HK-2 (cell line): ENCODE data around the gene MCTP1.

Experiments used
- DNase-seq: peaks from one replicate; pipeline ENCODE4 v3.0.0-alpha.2; 2018; ENCODE audit not compliant: unreplicated experiment

MCTP1 gene

GRCh38 chr5:94811331-94811730 is 473.6 kb downstream of the MCTP1 start:
- no peak for DNase-seq

GRCh38 chr5:94810877-94811276 is 474.0 kb downstream of the MCTP1 start:
- no peak for DNase-seq

DNA sequence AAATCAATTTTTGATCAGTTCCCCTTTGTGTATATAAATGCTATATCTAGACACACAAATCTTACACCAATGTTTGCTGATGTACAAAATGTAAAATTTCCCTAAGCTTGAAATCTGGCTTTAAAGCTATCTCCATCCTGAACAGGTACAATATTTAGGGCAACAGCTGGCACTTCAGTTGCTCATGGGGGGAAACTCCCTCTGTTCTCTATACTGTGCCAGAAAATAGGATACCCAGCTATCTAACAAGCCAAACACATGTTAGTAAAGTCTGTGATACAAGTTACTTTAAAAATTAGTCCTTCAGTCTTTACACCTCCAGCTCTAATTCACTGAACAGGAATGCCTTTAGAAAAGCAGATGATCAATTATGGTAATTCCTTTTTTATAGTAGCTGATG is 474.6 kb downstream of the MCTP1 start:
- DNase-seq: no peak

GRCh38 chr5:94808497-94808896 is 476.4 kb downstream of the MCTP1 start:
- DNase-seq: no peak

DNA sequence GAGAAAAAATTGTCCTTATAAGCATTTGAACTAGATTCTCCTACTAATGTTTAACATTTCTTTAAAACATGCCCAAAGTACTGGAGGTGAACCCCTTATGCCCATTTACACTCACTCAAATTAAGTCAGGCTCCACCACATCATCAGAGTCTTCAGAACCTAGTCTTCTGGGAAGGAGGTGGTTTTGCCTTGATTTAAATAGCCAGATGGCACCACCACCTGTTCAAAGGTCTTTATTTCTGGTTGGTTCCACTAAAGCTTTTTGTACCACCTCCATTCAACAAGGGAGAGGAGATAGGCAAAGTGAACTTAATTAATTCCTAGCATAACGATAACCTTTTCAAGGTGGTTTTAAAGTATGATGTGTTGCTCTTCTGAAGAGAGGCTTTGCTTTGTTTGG is 476.9 kb downstream of the MCTP1 start:
- DNase-seq: no peak

GRCh38 chr5:94802450-94802849 is 482.4 kb downstream of the MCTP1 start:
- DNase-seq: no peak

- no peak for DNase-seq
Measured at GRCh38 chr5:94796586-94796985, 488.3 kb downstream of the MCTP1 start.

DNA sequence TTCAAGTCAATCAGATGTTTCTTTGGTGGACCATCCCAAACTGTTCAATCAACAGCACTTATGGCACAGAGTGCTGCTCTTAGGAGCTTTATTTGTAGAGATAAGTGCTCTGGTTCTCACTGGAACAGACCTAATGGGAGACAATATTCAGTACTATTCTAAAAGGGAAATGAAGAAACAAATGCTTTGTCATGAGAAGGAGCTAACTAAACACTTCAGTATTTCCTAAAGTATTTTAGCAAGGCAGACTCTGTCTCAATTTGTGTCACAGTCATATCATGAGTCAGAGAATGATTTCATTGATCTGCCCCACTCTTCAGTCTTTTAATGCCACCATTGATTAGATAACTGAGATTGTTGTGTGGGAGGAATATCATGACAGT is 491.1 kb downstream of the MCTP1 start:
- DNase-seq: no peak

- DNase-seq: no peak
Measured at GRCh38 chr5:94793113-94793815, 491.6 kb downstream of the MCTP1 start.

- DNase-seq: no peak
Measured at GRCh38 chr5:94791829-94792228, 493.1 kb downstream of the MCTP1 start.

- DNase-seq: no peak
Measured at GRCh38 chr5:94788527-94788926, 496.4 kb downstream of the MCTP1 start.

- DNase-seq: no peak
Measured at GRCh38 chr5:94784536-94785505, 500.1 kb downstream of the MCTP1 start.

GRCh38 chr5:94782383-94782782 is 502.5 kb downstream of the MCTP1 start:
- DNase-seq: no peak

- no peak for DNase-seq
Measured at GRCh38 chr5:94779684-94780083, 505.2 kb downstream of the MCTP1 start.

- DNase-seq: no peak
Measured at GRCh38 chr5:94778732-94779131, 506.2 kb downstream of the MCTP1 start.

DNA sequence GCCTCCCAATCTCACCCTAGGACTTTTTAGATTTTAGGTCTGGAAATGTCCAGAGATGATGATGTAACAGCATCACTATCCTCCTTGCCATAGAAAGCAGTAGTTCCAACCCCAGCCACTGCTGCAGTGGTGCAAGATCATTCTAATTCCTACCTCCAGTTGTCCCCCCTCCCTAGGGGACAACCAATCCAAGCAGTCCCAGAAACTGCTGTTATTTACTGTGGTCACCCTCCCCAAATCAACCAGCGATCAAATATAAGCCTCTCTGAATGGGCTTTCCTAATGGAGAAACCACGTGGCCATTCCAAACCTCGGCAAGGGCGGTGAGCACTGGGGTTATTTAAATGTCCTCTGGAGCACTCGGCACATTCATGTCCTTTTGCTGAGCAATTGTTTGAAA is 506.6 kb downstream of the MCTP1 start:
- no peak for DNase-seq

DNA sequence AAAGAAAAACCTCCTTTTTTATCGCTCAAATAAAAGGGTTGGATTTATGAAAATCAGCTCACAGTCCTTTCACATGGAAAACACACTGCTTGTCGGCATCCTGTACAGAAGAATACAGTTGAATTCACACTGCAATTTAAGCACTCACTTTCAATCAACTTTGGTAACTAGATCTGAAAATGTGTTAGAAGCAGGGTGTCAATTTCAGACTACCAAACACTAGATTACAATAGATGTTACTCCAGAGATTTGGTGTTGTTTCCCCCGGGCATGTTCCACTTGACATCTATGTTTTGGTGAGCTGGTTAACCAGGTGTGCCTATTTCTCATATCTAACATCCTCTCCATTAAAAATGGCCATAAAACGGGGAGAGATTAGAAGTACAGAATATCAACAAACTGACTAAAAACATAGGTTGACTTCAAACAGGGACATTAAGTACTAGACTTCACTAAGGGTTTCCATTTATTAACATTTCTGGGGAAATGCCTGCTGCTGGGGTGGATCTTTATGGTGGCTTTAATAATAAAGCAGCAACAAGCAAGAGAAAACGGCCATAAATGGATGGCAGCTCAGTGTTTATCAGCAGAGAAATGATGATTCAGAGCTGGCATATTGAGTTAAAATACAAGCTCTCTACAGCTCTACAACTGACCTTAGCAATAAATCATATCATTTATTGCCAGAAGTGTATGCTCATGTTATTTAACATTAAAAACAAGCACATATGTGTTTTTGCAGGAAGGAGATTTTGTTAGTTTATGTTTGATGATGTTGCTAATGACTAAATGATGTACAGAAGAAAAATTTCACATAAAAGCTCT is 507.6 kb downstream of the MCTP1 start:
- DNase-seq: no peak

DNA sequence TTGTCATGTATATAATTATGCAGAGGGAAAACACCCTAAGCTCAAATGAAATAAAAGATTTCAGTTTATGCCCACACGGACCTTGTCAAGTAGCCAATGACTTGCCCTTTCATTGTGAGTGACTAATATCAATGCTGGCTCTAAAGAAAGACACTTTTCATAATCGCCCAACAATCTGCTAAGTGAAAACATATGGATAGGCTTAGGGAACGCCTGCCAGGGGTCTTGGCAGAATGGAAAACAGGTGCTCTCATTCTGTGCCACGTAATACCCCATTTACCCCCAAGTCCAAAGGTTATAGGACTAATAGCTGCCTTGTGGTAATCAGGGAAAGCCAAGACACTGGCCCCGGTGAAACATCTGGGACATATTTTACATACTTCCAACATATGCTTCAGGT is 508.7 kb downstream of the MCTP1 start:
- DNase-seq: no peak

DNA sequence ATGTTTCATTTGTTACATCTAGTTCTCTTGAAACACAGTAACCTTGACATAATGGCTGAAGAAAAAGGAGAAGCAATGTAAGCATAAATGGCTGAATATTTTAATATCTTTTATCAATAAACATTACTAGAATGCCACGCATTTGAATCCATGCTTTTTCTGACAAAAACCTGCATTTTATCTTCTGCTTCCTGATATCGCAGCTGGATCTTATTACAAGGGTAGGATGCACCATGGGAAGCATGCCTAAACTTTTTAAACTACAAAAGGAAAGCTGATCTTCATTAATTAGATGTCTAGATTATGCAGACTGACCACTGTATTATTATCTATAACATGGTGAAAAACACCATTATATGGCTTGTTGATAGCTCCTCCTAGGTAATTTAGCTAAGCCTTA is 509.8 kb downstream of the MCTP1 start:
- DNase-seq: no peak

DNA sequence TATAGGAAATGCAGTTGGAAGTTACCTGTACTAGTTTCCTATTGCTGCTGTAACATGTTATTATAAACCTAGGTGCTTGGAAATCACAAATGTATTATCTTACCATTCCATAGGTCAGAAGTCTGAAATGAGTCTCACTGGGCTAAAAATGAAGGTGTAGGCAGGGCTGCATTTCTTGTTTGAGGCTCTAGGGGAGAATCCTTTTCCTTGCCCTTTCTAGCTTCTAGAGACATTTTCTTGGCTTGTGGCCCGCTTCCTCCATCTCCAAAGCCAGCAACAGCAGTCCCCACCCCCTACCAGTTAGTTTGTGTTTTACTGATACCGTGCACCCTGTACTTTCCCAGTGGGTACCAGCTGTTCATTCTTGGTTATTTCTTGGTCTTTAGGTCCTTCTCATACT is 513.2 kb downstream of the MCTP1 start:
- DNase-seq: no peak

GRCh38 chr5:94769996-94770395 is 514.9 kb downstream of the MCTP1 start:
- no peak for DNase-seq

DNA sequence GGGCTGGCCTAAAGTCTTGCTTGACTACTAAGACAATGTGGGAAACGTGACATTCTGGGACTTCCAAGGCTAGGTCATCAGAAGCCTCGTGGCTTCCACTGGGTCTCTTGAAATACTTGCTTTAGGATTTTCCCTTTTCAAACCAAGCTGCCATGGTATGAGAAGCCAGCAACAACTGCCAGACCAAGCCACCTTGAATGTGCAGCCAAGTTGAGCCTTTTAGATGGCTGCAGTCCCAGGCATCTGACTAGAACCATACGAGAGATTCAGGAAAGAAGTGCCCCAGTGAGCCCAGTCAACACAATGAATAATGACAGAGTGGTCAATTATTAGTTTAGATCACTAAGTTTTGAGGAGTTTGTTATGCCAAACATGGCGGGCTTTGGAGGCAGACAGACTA is 523.1 kb downstream of the MCTP1 start:
- DNase-seq: no peak
